HepG2 (cell line): ENCODE results near the gene SPAG6. TPM values are rescaled to one million over a fixed set of nuclear protein-coding genes. Genes with fewer than 3 reads are reported as not detected.
A peak's percentile ranks its signal among the peaks of the same experiment; 100 is the strongest.

Experiments
- SAP130 ChIP-seq: IDR thresholded peaks from 2 replicates; pipeline ENCODE4 v1.6.1; 2016; ENCODE audit warnings: low read depth
- ZMAT3 ChIP-seq: sonication (generic); formaldehyde crosslinking; conservative IDR thresholded peaks from 2 replicates; pipeline ENCODE4 v1.7.0; 2021; ENCODE audit warnings: missing genetic modification reagents
- ZSCAN9 ChIP-seq: IDR thresholded peaks from 2 replicates; pipeline ENCODE4 v1.6.1; 2016; ENCODE audit warnings: borderline replicate concordance
- polyA plus RNA-seq, 8 experiments: library from polyadenylated mRNA; depleted of rRNA in 3 of 8; stranded (reverse) in 7 of 8; unstranded in 1 of 8; fragments of >200 nt; fragmentation: Illumina TruSeq in 4 of 8; extraction: Trizol in 4 of 8; gene quantifications; 2 replicates each; pipeline versions ENCODE4 v1.2.1 to v1.2.3, GENCODE V29; 2011 to 2016; ENCODE audit warnings: low read depth in 4 of 8, missing spikeins in 1 of 8, mixed read lengths in 1 of 8; ENCODE audit not compliant: insufficient read depth in 1 of 8
- total RNA-seq, 5 experiments: library from RNA; depleted of rRNA; stranded (reverse); fragments of >200 nt; fragmentation: Illumina TruSeq; extraction: Trizol; gene quantifications; 2 replicates each; pipeline ENCODE4 v1.2.3, GENCODE V29; 2016; ENCODE audit warnings: low read depth in 1 of 5
- TF ChIP-seq, protein P1 (sequence below): IDR thresholded peaks from 2 replicates; pipeline ENCODE4 v1.4.0; 2020; ENCODE audit warnings: mild to moderate bottlenecking, missing genetic modification reagents
- TF ChIP-seq, protein P2 (sequence below): sonication (generic); formaldehyde crosslinking; IDR thresholded peaks from 2 replicates; pipeline ENCODE4 v1.9.0; 2021; ENCODE audit warnings: missing genetic modification reagents, borderline replicate concordance
- TF ChIP-seq, protein P3 (sequence below): sonication (generic); formaldehyde crosslinking; IDR thresholded peaks from 2 replicates; pipeline ENCODE4 v1.8.0; 2022; ENCODE audit warnings: mild to moderate bottlenecking, missing genetic modification reagents; ENCODE audit not compliant: insufficient replicate concordance

Gene SPAG6
- total and polyA plus RNA-seq, 2 of the 13 experiments (the other 11 are each of a cell fraction or from before 2014, with no cell fraction given): not detected

DNA sequence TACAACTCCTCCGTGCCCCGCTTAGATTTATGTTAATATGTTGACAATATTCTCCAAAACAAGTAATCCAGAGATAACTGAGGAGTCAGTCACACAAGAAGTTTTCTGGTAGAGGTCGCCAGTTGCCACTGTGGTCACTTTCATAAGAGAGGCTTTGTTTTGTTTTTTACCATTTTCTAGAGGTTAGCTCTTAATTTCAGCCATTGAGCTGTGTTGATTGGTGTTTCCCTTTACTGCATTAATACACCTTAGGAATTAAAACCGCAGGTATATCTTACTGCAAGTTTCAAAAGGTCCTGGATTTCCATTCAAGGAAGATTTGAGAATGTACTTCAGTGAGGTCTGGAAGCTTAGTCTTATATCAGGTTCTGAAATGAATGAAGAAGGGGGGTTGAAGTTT is 20.9 kb upstream of the SPAG6 start (continued):
- TF ChIP-seq, protein P1, sequence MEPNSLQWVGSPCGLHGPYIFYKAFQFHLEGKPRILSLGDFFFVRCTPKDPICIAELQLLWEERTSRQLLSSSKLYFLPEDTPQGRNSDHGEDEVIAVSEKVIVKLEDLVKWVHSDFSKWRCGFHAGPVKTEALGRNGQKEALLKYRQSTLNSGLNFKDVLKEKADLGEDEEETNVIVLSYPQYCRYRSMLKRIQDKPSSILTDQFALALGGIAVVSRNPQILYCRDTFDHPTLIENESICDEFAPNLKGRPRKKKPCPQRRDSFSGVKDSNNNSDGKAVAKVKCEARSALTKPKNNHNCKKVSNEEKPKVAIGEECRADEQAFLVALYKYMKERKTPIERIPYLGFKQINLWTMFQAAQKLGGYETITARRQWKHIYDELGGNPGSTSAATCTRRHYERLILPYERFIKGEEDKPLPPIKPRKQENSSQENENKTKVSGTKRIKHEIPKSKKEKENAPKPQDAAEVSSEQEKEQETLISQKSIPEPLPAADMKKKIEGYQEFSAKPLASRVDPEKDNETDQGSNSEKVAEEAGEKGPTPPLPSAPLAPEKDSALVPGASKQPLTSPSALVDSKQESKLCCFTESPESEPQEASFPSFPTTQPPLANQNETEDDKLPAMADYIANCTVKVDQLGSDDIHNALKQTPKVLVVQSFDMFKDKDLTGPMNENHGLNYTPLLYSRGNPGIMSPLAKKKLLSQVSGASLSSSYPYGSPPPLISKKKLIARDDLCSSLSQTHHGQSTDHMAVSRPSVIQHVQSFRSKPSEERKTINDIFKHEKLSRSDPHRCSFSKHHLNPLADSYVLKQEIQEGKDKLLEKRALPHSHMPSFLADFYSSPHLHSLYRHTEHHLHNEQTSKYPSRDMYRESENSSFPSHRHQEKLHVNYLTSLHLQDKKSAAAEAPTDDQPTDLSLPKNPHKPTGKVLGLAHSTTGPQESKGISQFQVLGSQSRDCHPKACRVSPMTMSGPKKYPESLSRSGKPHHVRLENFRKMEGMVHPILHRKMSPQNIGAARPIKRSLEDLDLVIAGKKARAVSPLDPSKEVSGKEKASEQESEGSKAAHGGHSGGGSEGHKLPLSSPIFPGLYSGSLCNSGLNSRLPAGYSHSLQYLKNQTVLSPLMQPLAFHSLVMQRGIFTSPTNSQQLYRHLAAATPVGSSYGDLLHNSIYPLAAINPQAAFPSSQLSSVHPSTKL (CRISPR knock-in tag): no peak
- TF ChIP-seq, protein P2, sequence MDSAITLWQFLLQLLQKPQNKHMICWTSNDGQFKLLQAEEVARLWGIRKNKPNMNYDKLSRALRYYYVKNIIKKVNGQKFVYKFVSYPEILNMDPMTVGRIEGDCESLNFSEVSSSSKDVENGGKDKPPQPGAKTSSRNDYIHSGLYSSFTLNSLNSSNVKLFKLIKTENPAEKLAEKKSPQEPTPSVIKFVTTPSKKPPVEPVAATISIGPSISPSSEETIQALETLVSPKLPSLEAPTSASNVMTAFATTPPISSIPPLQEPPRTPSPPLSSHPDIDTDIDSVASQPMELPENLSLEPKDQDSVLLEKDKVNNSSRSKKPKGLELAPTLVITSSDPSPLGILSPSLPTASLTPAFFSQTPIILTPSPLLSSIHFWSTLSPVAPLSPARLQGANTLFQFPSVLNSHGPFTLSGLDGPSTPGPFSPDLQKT (CRISPR knock-in tag): no peak
- TF ChIP-seq, protein P3, sequence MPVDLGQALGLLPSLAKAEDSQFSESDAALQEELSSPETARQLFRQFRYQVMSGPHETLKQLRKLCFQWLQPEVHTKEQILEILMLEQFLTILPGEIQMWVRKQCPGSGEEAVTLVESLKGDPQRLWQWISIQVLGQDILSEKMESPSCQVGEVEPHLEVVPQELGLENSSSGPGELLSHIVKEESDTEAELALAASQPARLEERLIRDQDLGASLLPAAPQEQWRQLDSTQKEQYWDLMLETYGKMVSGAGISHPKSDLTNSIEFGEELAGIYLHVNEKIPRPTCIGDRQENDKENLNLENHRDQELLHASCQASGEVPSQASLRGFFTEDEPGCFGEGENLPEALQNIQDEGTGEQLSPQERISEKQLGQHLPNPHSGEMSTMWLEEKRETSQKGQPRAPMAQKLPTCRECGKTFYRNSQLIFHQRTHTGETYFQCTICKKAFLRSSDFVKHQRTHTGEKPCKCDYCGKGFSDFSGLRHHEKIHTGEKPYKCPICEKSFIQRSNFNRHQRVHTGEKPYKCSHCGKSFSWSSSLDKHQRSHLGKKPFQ (CRISPR knock-in tag): no peak
- TF ChIP-seq ZMAT3 (CRISPR knock-in tag): no peak
- 0 out of 2 replicates have a peak, but pooled peaks have one; percentile 6 for TF ChIP-seq SAP130 (CRISPR knock-in tag)
- no peak for TF ChIP-seq ZSCAN9
